Gastrocnemius medialis (tissue), 4 donors: ENCODE measurements around the gene NFATC2IP. TPM values are rescaled to one million over a fixed set of nuclear protein-coding genes. Genes with fewer than 3 reads are reported as not detected.
A peak's percentile ranks its signal among the peaks of the same experiment; 100 is the strongest.

Source experiments
- ATAC-seq, 2 donors: fragments of 150-250 bp; one replicate each; pipeline ENCODE4 v1.9.1; 2016
- DNase-seq, 2 donors: peaks; one replicate each; pipeline ENCODE4 v3.0.0-alpha.2; 2019
- H3K27ac ChIP-seq, 4 donors: fragments of 200-600 bp; sonication (generic); 1 replicate in 1 of 4; 2 replicates in 3 of 4; pipeline ENCODE4 v1.5.1; 2016 to 2018; ENCODE audit warnings: mild to moderate bottlenecking in 2 of 4, moderate library complexity in 1 of 4
- H3K27me3 ChIP-seq, 3 donors: fragments of 200-600 bp; sonication (generic) in 2 of 3; 1 replicate in 1 of 3; 2 replicates in 2 of 3; pipeline versions ENCODE4 v1.5.1 to v1.6.0; 2016 to 2019; ENCODE audit warnings: mild to moderate bottlenecking in 1 of 3, moderate library complexity in 1 of 3
- H3K36me3 ChIP-seq, 2 donors: fragments of 200-600 bp; sonication (generic) in 1 of 2; one replicate each; pipeline ENCODE4 v1.5.1; 2017 to 2018
- H3K4me1 ChIP-seq, 2 donors: fragments of 200-600 bp; sonication (generic) in 1 of 2; one replicate each; pipeline ENCODE4 v1.5.1; 2016 to 2017; ENCODE audit warnings: mild to moderate bottlenecking in 2 of 2
- H3K4me3 ChIP-seq, 4 donors: fragments of 200-600 bp; sonication (generic) in 3 of 4; 1 replicate in 1 of 4; 2 replicates in 3 of 4; pipeline ENCODE4 v1.5.1; 2016 to 2019; ENCODE audit warnings: mild to moderate bottlenecking in 2 of 4
- H3K9me3 ChIP-seq, 3 donors: fragments of 200-600 bp; sonication (generic) in 2 of 3; 1 replicate in 1 of 3; 2 replicates in 2 of 3; pipeline ENCODE4 v1.5.1; 2016 to 2019
- CTCF ChIP-seq, 5 experiments: fragments of 450-650 bp in 3 of 5; fragments of 200-600 bp in 2 of 5; sonication (generic) in 2 of 5; IDR thresholded peaks in 4 of 5; conservative IDR thresholded peaks in 1 of 5; 1 replicate in 4 of 5; 2 replicates in 1 of 5; pipeline ENCODE4 v1.5.1; 2016 to 2019; ENCODE audit warnings: antibody characterized with exemption in 5 of 5, mild to moderate bottlenecking in 3 of 5, moderate library complexity in 3 of 5
- POLR2A ChIP-seq, 2 donors: fragments of 450-650 bp; IDR thresholded peaks; one replicate each; pipeline ENCODE4 v1.6.1; 2017; ENCODE audit warnings: antibody characterized with exemption in 2 of 2, mild to moderate bottlenecking in 2 of 2, moderate library complexity in 2 of 2
- in situ Hi-C, 4 donors: fragments of 200-750 bp; cut with MboI; loops; one replicate each; pipeline versions ENCODE4 v1.15.0 to v1.8.0; 2017; ENCODE audit warnings: low sequenced_read_pairs in 4 of 4
- intact Hi-C: fragments of 100-400 bp; cut with DNase I; formaldehyde crosslinking; loops from one replicate; pipeline ENCODE4 v1.15.1; 2023; ENCODE audit warnings: low total_unique reads
- total RNA-seq, 4 donors: library from RNA; depleted of rRNA; stranded (reverse); fragments of >200 nt; gene quantifications; one replicate each; pipeline versions ENCODE4 v1.1.0 to v1.2.3, GENCODE V29; 2016

Gene NFATC2IP
- 10 to 100 TPM; 10.3 to 18.5 (median 14.2) TPM for total RNA-seq

DNA sequence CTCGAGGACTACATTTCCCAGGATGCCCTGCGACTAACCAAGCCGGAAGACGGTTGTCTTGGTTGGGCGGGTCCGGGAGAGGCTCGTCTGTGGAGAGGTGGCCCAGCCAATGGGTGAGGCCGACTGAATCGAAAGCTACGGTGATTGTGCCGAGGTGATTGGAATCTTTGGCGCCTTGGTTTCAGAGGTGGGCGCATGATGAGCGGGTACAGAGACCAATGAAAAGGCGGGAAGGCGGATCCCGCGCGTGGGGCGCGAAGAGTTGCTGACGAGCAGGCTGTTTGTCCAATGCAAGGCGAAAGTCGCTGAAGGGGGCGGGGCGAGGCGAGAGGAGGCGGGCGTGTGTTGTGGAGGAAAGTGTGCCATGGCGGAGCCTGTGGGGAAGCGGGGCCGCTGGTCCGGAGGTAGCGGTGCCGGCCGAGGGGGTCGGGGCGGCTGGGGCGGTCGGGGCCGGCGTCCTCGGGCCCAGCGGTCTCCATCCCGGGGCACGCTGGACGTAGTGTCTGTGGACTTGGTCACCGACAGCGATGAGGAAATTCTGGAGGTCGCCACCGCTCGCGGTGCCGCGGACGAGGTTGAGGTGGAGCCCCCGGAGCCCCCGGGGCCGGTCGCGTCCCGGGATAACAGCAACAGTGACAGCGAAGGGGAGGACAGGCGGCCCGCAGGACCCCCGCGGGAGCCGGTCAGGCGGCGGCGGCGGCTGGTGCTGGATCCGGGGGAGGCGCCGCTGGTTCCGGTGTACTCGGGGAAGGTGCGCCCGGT is at the start of gene NFATC2IP:
TSS of gene NFATC2IP (plus strand) at position 290 of the 762 bp plus-strand sequence. CDS start at position 365, 75 bp downstream.
- intact Hi-C loops (loop anchor here (1.0 to 5.0 kb wide), 6 partner anchors 23 to 129 kb away; partner anchors contain the start of genes ATXN2L, RABEP2, SH2B1 and SPNS1), in situ Hi-C loops (no loop called here)
- no peaks in the 10 kb centered on the region for H3K9me3 ChIP-seq
- H3K27ac ChIP-seq, result peak within 1 kb of the TSS; percentile 74 to 88 (median 87)
- H3K4me3 ChIP-seq, result peak within 1 kb of the TSS; percentile 72 to 98 (median 76)
- DNase-seq (peak; percentile 100), ATAC-seq (peak; percentile 99)
- TF ChIP-seq POLR2A (IDR thresholded peaks at IDR 0.05) (peak in 1 of 2 donors; percentile 26), CTCF (IDR thresholded peaks at IDR 0.05 in 4 of 5, conservative IDR thresholded peaks at IDR 0.05 in 1 of 5) (no peak)
- no peaks in the 10 kb centered on the region for H3K27me3 ChIP-seq
- H3K36me3 ChIP-seq, result peaks cover 0 to 37% of the 10 kb centered on the region in 2 donors
- peaks cover 9 to 10% of the 10 kb centered on the region in 2 donors for H3K4me1 ChIP-seq

GRCh38 chr16:28901862-28902261 is 48.9 kb upstream of the NFATC2IP start:
- Histone ChIP-seq H3K4me3 (no peak overlapping the region), H3K9me3 (no peaks in the 10 kb centered on the region), H3K4me1 (no peaks in the 10 kb centered on the region), H3K27me3 (no peaks in the 10 kb centered on the region), H3K36me3 (peaks cover 0 to 7% of the 10 kb centered on the region in 2 donors), H3K27ac (peak overlapping the region in 2 of 4 donors; percentile 72 to 82)
- intact Hi-C loops, result no loop called here
- no peak for TF ChIP-seq POLR2A (IDR thresholded peaks at IDR 0.05)
- in situ Hi-C loops, result no loop called here
- no peak for DNase-seq
- no peak for ATAC-seq

- Histone ChIP-seq H3K4me3 (no peak overlapping the region), H3K4me1 (no peaks in the 10 kb centered on the region), H3K9me3 (no peaks in the 10 kb centered on the region), H3K36me3 (peaks cover 0 to 7% of the 10 kb centered on the region in 2 donors), H3K27me3 (no peaks in the 10 kb centered on the region), H3K27ac (peak overlapping the region in 1 of 4 donors; percentile 82)
- DNase-seq, result no peak
- in situ Hi-C loops, result no loop called here
- TF ChIP-seq CTCF (IDR thresholded peaks at IDR 0.05 in 4 of 5, conservative IDR thresholded peaks at IDR 0.05 in 1 of 5) (no peak), POLR2A (IDR thresholded peaks at IDR 0.05) (no peak)
- intact Hi-C loops, result no loop called here
- ATAC-seq, result no peak
Measured at GRCh38 chr16:28902909-28903308, 47.8 kb upstream of the NFATC2IP start.

DNA sequence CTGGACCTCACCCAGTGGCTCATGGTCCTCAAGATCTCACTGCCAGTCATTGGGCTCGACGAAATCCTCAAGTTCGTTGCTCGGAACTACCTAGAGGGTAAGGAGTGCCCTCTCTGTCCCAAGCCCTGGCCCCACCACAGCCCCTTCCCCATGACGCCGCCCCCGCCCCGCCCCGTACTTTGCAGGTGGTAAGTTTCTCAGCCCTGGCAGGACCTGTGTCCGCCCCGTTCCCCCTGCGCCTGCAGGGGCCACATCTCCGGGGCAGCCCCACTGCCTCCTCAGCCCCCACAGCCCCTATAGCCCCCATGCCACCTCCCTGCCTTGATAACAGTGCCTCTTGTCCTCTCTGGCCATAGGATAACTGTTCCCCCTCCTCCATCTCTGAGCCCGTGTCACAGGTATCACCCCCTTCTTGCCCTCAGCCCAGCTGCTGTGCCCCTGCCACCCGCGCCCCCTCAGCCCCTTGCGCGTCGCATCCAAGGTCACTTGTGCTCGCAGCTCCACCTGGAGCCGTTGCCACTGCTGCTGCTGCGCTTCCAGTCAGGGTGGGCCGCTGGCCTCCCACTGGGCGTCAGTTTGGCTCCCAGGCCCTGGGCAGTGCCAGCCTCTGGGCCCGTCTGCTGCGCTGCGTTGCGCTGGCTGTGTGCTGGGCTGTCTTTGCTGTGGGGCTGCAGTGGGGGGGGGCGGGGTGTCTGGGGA is 47.2 kb upstream of the NFATC2IP start:
- no peaks in the 10 kb centered on the region for H3K4me1 ChIP-seq
- H3K36me3 ChIP-seq, result peaks cover 0 to 13% of the 10 kb centered on the region in 2 donors
- no peak overlapping the region for H3K27ac ChIP-seq
- H3K4me3 ChIP-seq, result no peak overlapping the region
- ATAC-seq, result no peak
- intact Hi-C loops, result no loop called here
- no peak for TF ChIP-seq POLR2A (IDR thresholded peaks at IDR 0.05)
- no peak for TF ChIP-seq CTCF (IDR thresholded peaks at IDR 0.05 in 4 of 5, conservative IDR thresholded peaks at IDR 0.05 in 1 of 5)
- no peaks in the 10 kb centered on the region for H3K27me3 ChIP-seq
- in situ Hi-C loops, result no loop called here
- no peak for DNase-seq
- no peaks in the 10 kb centered on the region for H3K9me3 ChIP-seq

- ATAC-seq, result no peak
- Histone ChIP-seq H3K9me3 (no peaks in the 10 kb centered on the region), H3K27ac (peak overlapping the region in 2 of 4 donors; percentile 62 to 68), H3K27me3 (no peaks in the 10 kb centered on the region), H3K36me3 (peaks cover 0 to 17% of the 10 kb centered on the region in 2 donors), H3K4me3 (no peak overlapping the region), H3K4me1 (no peaks in the 10 kb centered on the region)
- TF ChIP-seq CTCF (IDR thresholded peaks at IDR 0.05 in 4 of 5, conservative IDR thresholded peaks at IDR 0.05 in 1 of 5) (no peak), POLR2A (IDR thresholded peaks at IDR 0.05) (no peak)
- intact Hi-C loops (no loop called here), in situ Hi-C loops (no loop called here)
- DNase-seq, result no peak
Measured at GRCh38 chr16:28904363-28904762, 46.4 kb upstream of the NFATC2IP start.
